ENCODE results near the gene OTUD3. TPM values are rescaled to one million over a fixed set of nuclear protein-coding genes. Genes with fewer than 3 reads are reported as not detected.

OTUD3 gene
- total and polyA plus RNA-seq, 9 of the 15 experiments (the other 6 are each of a cell fraction or from before 2014, with no cell fraction given): 2.0 to 16.6 (median 11.0) TPM

- CTCF ChIA-PET (ENCODE audit: low intra/inter-chr PET ratio): no interaction called here
- peak; percentile 84 for FAIRE-seq
- intact Hi-C loops (cut with micrococcal nuclease): no loop called here
- TF ChIP-seq MAFK (IDR thresholded peaks at IDR 0.05; ENCODE audit: low read length) (no peak), SMAD3 (CRISPR knock-in tag; conservative IDR thresholded peaks at IDR 0.05) (no peak), ZNF644 (tag; IDR thresholded peaks at IDR 0.05; ENCODE audit: low read depth) (no peak), HNRNPL (IDR thresholded peaks at IDR 0.05; ENCODE audit: low read depth, low read length) (no peak), ZNF551 (CRISPR knock-in tag; IDR thresholded peaks at IDR 0.05) (no peak), PCBP1 (IDR thresholded peaks at IDR 0.05; ENCODE audit: low read depth, low read length, poor library complexity, severe bottlenecking) (no peak), SETDB1 (IDR thresholded peaks at IDR 0.05; ENCODE audit: low read length) (no peak), E2F6 (IDR thresholded peaks at IDR 0.05; ENCODE audit: borderline replicate concordance in 1 of 2, extremely low read depth in 1 of 2, insufficient read depth in 1 of 2, insufficient read length in 1 of 2, low read depth in 1 of 2, low read length in 1 of 2, poor library complexity in 1 of 2, severe bottlenecking in 1 of 2) (no peak), MAZ (CRISPR knock-in tag; conservative IDR thresholded peaks at IDR 0.05 in 1 of 2, IDR thresholded peaks at IDR 0.05 in 1 of 2) (0 out of 4 replicates have a peak, but pooled peaks of 1 of the 2 experiments have one; percentile 23), HDAC8 (tag; IDR thresholded peaks at IDR 0.05) (no peak), PBX2 (CRISPR knock-in tag; IDR thresholded peaks at IDR 0.05; ENCODE audit: low read depth) (no peak), PBX2 (tag; conservative IDR thresholded peaks at IDR 0.05; ENCODE audit: low read depth) (no peak), CREBBP (IDR thresholded peaks at IDR 0.05; ENCODE audit: low read depth, low read length) (no peak), FOXO4 (CRISPR knock-in tag; IDR thresholded peaks at IDR 0.05) (no peak), ZNF347 (CRISPR knock-in tag; IDR thresholded peaks at IDR 0.05; ENCODE audit: low read depth) (no peak), RNF2 (IDR thresholded peaks at IDR 0.05) (no peak), U2AF2 (optimal IDR thresholded peaks at IDR 0.05; ENCODE audit: low read depth, low read length) (no peak), ZNF785 (CRISPR knock-in tag; IDR thresholded peaks at IDR 0.05) (no peak), ZC3H11A (IDR thresholded peaks at IDR 0.05; ENCODE audit: low read depth, low read length) (no peak)
Measured at GRCh38 chr1:19861034-19861433, 21.2 kb upstream of the OTUD3 start.

More at GRCh38 chr1:19861034-19861433, 21.2 kb upstream of the OTUD3 start:
- peaks cover 2 to 9% of the 10 kb centered on the region in 2 experiments; a peak in 3 of 5 replicates for H3K27me3 ChIP-seq (ENCODE audit: control insufficient read depth in 2 of 2, insufficient read depth in 2 of 2, low read length in 2 of 2)
- no peak overlapping the region for H3K4me3 ChIP-seq
- in situ Hi-C loops (cut with MboI): no loop called here
- H3K4me2 ChIP-seq (ENCODE audit: insufficient read depth, low read length): 0 out of 2 replicates have a peak overlapping the region, but pooled peaks have one; percentile 22
- no peaks in the 10 kb centered on the region for H3K79me2 ChIP-seq (ENCODE audit: control insufficient read depth, insufficient read depth, low read length)
- BruUV-seq (replicated peaks): no TSS peak
- peaks cover 0 to 13% of the 10 kb centered on the region in 2 experiments; a peak in 2 of 5 replicates for H3K4me1 ChIP-seq (replicated peaks in 1 of 2; ENCODE audit: control insufficient read depth in 2 of 2, insufficient read depth in 2 of 2, low read length in 2 of 2)
- DNase-seq (ENCODE audit: extremely low read depth in 1 of 4, low spot score in 3 of 4): peak; percentile 24 to 73 (median 43)
- no peak overlapping the region for H3K27ac ChIP-seq (ENCODE audit: extremely low read depth, low read depth, low read length)
- no peak overlapping the region for H3K9ac ChIP-seq (ENCODE audit: insufficient read depth in 1 of 2, low read depth in 2 of 2, low read length in 2 of 2)
- no peaks in the 10 kb centered on the region for H3K9me1 ChIP-seq (ENCODE audit: control insufficient read depth, insufficient read depth, low read length)
- no peaks in the 10 kb centered on the region; the same call in 1 of the 2 replicates for H3K9me3 ChIP-seq (replicated peaks; ENCODE audit: control insufficient read depth, insufficient read depth, low read depth, low read length)
- H4K20me1 ChIP-seq (replicated peaks; ENCODE audit: control insufficient read depth, insufficient read depth, low read length): no peaks in the 10 kb centered on the region; the same call in 1 of the 2 replicates
- whole genome bisulfite sequencing (ENCODE audit: insufficient coverage, low coverage, missing lambda C conversion rate): 0% methylated on average over 2 of the region's 2 CpGs
- POLR2A ChIA-PET: interaction anchor here (1.1 to 2.2 kb wide), 3 partner anchors 9 to 17 kb away, joined by 3 to 6 read pairs (median 6); no protein-coding TSS in a partner anchor
- H2AFZ ChIP-seq (ENCODE audit: low read depth, low read length): no peak overlapping the region
- no peaks in the 10 kb centered on the region for H3K36me3 ChIP-seq (ENCODE audit: control insufficient read depth, insufficient read depth, low read length)
- peak; percentile 63 for ATAC-seq
